ENCODE measurements around the gene ROBO3.

DNA sequence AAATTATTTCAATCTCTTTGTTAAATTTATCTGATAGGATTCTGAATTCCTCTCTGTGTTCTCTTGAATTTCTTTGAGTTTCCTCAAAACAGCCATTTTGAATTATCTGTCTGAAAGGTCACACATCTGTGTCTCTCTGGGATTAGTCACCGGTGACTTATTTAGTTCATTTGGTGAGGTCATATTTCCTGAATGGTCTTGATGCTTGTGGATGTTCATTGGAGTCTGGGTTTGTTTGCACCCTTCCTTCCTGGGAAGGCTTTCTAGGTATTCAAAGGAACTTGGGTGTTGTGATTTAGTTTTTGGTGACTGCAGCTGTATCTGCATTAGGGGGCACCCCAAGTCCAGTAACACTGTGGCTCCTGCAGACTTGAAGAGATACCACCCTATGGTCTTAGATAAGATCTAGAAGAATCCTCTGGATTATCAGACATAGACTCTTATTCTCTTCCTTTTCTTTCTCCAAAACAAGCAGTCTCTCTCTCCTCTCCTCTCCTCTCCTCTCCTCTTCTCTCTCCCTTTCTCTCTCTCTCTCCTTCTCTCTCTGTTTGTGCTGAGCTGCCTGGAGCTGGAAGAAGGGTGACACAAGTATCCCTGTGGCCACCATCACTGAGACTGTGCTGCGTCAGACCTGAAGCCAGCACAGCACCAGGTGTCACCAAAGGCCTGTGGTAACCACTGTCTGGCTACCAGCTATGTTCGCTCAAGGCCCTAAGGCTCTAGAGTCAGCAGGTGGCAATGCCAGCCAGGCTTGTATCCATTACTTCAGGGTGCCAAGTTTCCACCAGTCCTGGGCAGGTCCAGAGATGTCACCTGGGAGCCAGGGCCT is 50.5 kb downstream of the ROBO3 start:
- TF ChIP-seq, protein P1, sequence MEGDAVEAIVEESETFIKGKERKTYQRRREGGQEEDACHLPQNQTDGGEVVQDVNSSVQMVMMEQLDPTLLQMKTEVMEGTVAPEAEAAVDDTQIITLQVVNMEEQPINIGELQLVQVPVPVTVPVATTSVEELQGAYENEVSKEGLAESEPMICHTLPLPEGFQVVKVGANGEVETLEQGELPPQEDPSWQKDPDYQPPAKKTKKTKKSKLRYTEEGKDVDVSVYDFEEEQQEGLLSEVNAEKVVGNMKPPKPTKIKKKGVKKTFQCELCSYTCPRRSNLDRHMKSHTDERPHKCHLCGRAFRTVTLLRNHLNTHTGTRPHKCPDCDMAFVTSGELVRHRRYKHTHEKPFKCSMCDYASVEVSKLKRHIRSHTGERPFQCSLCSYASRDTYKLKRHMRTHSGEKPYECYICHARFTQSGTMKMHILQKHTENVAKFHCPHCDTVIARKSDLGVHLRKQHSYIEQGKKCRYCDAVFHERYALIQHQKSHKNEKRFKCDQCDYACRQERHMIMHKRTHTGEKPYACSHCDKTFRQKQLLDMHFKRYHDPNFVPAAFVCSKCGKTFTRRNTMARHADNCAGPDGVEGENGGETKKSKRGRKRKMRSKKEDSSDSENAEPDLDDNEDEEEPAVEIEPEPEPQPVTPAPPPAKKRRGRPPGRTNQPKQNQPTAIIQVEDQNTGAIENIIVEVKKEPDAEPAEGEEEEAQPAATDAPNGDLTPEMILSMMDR (IDR thresholded peaks at IDR 0.05 in 8 of 11, conservative IDR thresholded peaks at IDR 0.05 in 3 of 11), result no peak
- no peak for TF ChIP-seq POLR2A (IDR thresholded peaks at IDR 0.05)

Data from spleen (tissue), 7 donors.